ENCODE results near the gene ORM1. TPM values are rescaled to one million over a fixed set of nuclear protein-coding genes. Genes with fewer than 3 reads are reported as not detected.

ORM1 gene
- total RNA-seq, 1 experiment from 2014 or later: 4.4 TPM

DNA sequence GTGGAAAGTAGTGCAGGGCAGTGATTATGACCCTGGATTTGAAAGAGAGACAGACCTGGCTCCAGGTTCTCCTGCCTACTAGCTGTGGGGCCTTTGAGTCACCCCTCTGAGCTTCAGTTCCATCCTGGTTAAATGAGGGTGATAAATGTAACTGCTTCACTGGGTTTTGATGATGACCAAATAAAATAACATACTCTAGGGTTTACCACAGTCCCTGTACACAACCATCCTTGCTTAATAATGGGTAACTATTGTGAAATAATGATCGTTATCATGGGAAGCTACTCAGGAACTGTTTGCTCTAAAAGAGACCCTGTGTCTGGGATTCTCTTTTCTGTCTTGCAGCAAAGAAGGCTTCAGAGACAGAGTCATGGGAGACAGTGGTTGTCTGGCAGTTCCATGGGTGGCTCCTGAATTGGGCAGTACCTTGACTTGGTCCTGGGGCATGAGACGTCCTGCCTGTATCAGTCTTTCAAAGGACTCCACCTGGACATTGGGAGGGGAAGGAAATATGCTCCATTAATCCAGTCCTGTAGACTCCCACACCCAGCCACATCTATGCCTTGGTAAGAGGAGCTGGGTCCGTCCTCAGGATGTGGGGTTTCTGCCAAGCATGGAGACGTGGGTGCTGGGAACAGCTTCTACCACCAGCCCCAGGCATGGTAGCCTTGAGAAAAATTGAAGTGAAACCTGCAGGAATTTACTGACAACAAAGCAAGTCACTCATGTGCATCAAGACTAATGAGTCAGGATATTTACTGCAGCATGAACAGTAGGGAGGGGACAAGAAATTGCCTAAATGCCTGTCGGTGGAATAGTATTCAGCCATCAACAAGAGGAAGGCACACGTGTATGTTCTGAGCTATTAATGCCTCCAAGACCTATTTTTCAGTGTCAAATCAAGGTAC lies 41.5 kb downstream of the ORM1 start:
- peaks cover 49 to 61% (median 54%) of the 10 kb centered on the region in 3 experiments for H3K36me3 Mint-ChIP-seq (ENCODE audit: insufficient read depth in 1 of 3, low read depth in 3 of 3)
- Histone ChIP-seq H4K20me1 (ENCODE audit: control insufficient read depth, insufficient read depth, insufficient read length) (no peaks in the 10 kb centered on the region), H2BK120ac (ENCODE audit: low read depth, low read length, poor library complexity, severe bottlenecking) (no peak overlapping the region)

More for the DNA sequence above, 41.5 kb downstream of the ORM1 start:
- Histone ChIP-seq H3K4ac (ENCODE audit: low read depth, low read length) (no peak overlapping the region), H2BK12ac (ENCODE audit: insufficient read length, low read depth, low read length) (no peak overlapping the region), H2AK5ac (ENCODE audit: insufficient read length, low read length) (no peak overlapping the region), H3K18ac (ENCODE audit: insufficient read length, low read depth, low read length) (no peak overlapping the region), H3K14ac (ENCODE audit: insufficient read depth, low read length) (no peak overlapping the region), H3K9ac (ENCODE audit: extremely low read depth, insufficient read length, low read length) (no peak overlapping the region), H3K27ac (ENCODE audit: insufficient read length, low read depth, low read length) (no peak overlapping the region), H4K5ac (ENCODE audit: insufficient read length, low read depth, low read length) (no peak overlapping the region), H3K4me1 (ENCODE audit: insufficient read depth, low read length) (peaks cover 3% of the 10 kb centered on the region; the same call in 1 of the 2 replicates), H4K91ac (ENCODE audit: insufficient read length, low read depth, low read length) (no peak overlapping the region), H2BK20ac (ENCODE audit: low read depth, low read length, poor library complexity, severe bottlenecking) (no peak overlapping the region), H3K9me3 (ENCODE audit: control insufficient read depth, low read depth, low read length) (no peaks in the 10 kb centered on the region), H3K56ac (ENCODE audit: insufficient read length, low read depth, low read length) (no peak overlapping the region), H3K23ac (ENCODE audit: insufficient read length, low read depth, low read length) (no peak overlapping the region), H2BK5ac (ENCODE audit: insufficient read length, low read length) (no peak overlapping the region), H3K79me2 (ENCODE audit: insufficient read depth, low read length) (0 out of 2 replicates have a peak, but pooled peaks cover 2% of the 10 kb centered on the region), H2BK15ac (ENCODE audit: low read depth, low read length) (no peak overlapping the region), H4K8ac (replicated peaks; ENCODE audit: insufficient read length, low read depth, low read length) (no peak overlapping the region), H3K23me2 (ENCODE audit: insufficient read length, low read depth, low read length, poor library complexity, severe bottlenecking) (peaks cover 2% of the 10 kb centered on the region), H3K27me3 (ENCODE audit: insufficient read depth, low read length) (no peaks in the 10 kb centered on the region), H3K4me2 (ENCODE audit: insufficient read depth, insufficient read length, low read length) (no peak overlapping the region), H2AFZ (ENCODE audit: low read length) (no peak overlapping the region), H3K79me1 (ENCODE audit: insufficient read depth, low read depth, low read length, poor library complexity, severe bottlenecking) (no peaks in the 10 kb centered on the region), H3T11ph (ENCODE audit: low read length) (no peak overlapping the region)
- TF ChIP-seq, protein P1, sequence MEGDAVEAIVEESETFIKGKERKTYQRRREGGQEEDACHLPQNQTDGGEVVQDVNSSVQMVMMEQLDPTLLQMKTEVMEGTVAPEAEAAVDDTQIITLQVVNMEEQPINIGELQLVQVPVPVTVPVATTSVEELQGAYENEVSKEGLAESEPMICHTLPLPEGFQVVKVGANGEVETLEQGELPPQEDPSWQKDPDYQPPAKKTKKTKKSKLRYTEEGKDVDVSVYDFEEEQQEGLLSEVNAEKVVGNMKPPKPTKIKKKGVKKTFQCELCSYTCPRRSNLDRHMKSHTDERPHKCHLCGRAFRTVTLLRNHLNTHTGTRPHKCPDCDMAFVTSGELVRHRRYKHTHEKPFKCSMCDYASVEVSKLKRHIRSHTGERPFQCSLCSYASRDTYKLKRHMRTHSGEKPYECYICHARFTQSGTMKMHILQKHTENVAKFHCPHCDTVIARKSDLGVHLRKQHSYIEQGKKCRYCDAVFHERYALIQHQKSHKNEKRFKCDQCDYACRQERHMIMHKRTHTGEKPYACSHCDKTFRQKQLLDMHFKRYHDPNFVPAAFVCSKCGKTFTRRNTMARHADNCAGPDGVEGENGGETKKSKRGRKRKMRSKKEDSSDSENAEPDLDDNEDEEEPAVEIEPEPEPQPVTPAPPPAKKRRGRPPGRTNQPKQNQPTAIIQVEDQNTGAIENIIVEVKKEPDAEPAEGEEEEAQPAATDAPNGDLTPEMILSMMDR (conservative IDR thresholded peaks at IDR 0.05): no peak
- WGBS (ENCODE audit: extremely low coverage, insufficient read length, low lambda C conversion rate): no CpG with 5 or more reads among the region's 6 CpGs
- Mint-ChIP-seq H3K4me1 (peaks cover under 1 to 2% of the 10 kb centered on the region in 2 experiments), H3K27me3 (ENCODE audit: low read depth) (no peaks in the 10 kb centered on the region), H3K4me3 (no peak overlapping the region), H3K27ac (no peak overlapping the region; a peak in 1 of 7 replicates), H3K9me3 (no peaks in the 10 kb centered on the region)
- DNase-seq: no peak
